NCI-H446 (cell line): ENCODE results near the gene GALNTL6.
A peak's percentile ranks its signal among the peaks of the same experiment; 100 is the strongest.

Experiments
- DNase-seq, 2 experiments: peaks; one replicate each; lab custom pipeline; 2025; lab: John Stamatoyannopoulos, UW

The GALNTL6 gene

GRCh38 chr4:173073939-173074500 lies 1260.8 kb downstream of the GALNTL6 start:
- no peak for DNase-seq

DNA sequence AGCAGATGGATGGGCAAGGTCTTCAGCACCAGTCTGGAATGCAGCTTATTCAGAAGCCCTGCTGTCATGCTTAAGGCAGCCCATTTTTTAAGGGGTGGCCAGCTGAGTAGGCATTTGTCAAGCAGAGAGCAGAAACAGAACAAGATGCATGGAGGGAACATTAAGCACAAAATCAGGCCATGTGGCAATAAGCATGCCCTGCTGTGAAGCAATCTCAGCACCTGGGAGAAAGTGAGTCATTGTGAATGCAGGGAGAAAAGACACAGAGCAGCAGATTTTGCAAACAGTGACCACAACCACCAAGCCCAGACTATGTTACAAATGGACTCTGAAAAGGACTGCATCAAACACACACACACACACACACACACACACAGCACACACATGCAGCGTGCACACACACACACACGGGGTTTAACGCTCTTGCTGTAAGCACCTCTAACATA lies 1261.3 kb downstream of the GALNTL6 start:
- DNase-seq = peak in 1 of 2 experiments; percentile 19

GRCh38 chr4:173076903-173077634 lies 1263.9 kb downstream of the GALNTL6 start:
- DNase-seq = no peak

DNA sequence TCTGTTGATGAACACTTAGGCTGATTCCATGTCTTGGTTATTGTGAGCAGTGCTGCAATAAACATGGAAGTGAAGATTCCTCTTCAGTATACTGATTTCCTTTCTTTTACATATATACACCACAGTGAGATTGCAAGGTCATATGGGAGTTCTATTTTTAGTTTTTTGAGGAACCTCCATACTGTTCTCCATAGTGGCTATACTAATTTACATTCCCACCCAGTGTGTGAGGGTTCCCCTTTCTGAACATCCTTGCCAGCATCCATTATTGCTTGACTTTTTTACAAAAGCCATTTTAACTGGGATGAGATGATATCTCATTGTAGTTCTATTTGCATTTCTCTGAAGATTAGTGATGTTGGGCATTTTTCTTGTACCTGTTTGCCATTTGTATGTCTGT lies 1274.9 kb downstream of the GALNTL6 start:
- no peak for DNase-seq
